HUDEP-2 (cell line): ENCODE data around the gene FGFR2.

Experiments
- DNase-seq, 76 experiments: peaks; one replicate each; lab custom pipeline; 2025; ENCODE audit not compliant: unreplicated experiment in 76 of 76; lab: John Stamatoyannopoulos, UW

Gene FGFR2

DNA sequence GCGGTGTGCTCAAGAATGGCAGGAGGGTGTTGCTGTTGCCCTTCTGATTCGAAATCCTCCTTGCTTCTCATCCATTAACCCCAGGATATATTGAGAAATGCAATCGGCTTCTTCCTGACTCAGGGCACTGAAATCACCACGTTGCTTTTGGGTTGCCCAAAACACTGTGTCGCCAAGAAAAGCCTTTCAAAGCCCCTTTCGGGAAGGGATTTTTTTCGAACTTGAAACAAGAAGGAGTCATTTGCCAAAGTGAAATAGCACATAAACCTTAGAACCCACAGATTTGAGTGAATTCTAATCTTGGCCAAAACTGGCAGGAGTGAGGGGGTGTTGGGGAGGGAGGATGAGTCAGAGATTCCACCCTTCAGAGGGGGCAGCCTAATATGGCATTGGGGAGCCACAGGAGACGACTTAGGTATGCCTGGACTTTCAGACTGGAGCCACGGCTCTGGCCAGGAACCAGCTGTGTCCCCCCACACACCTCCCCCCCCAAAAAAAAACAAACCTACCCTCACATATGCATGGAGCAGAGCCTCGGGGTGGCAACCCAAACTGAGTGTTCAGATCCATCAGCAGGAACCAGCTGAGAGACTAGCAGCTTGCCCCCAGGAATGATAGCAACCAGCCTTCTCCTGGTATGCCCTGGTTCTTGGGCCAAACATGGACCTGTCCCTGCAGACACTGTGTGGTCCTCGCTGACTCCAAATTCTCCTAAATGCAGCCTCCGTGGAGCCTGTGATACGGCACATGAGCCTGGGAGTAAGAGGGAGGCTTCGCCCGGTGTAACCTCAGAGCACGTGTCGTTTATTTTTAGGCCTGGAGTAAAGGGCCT, 138.4 kb downstream of the FGFR2 start:
- no peak for DNase-seq

DNA sequence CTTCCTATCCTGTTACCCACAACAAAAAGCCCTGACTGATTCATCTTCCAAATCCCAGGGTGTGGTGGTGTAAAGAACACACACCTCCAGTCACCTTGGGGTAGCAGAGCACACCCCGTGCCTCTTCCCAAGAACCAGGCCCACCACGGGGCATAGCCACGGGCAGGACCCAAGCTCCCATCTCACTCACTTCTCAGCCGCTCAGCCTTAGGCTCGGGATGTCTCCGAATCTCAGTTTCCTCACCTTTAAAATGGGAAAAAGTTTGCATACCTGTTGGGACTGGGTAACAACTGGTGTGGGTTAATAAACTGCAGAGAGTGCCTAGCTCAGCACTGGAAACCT, 139.0 kb downstream of the FGFR2 start:
- DNase-seq: no peak

DNA sequence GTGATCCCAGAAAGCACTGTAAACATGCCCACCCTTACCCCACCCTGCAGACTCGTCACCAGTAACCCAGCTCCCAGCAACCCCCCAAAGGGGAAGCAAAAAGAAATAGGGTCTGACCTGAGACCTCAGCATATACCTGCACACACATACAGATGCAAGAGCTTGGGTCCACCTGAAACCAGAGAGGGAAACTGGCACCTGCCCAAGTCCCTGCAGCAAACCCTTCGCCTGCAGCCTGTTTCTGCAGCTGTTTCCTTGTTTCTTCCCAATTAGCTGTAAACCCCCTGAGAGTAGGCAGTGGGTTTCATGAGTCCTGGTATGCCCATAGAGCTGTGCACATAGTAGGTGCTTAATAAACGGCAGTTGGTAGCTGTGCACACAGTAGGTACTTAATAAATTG, 140.5 kb downstream of the FGFR2 start:
- no peak for DNase-seq

DNA sequence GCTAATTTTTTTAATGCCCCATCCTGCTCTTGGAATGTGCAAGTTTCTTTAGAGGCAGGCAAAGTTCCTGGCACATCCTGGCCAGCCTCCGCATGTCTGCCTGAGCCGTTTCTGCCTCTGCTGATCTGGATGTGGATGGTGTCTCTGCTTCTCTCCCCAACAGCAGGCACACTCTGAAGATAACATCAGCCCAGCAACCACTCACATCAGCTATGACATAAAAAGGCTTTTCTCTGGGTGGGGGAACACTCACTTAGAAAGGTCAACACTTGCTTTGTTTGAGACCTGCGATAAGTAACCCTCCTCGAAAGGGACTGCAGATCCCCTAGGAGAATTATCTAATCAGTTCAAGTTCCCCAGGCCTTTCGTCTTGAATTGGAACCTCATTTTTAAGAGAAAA, 142.9 kb downstream of the FGFR2 start:
- peak in 1 of 76 experiments; percentile 2 for DNase-seq

- no peak for DNase-seq
Observed at GRCh38 chr10:121454781-121455180, 143.5 kb downstream of the FGFR2 start.

GRCh38 chr10:121453160-121453559, 145.1 kb downstream of the FGFR2 start:
- no peak for DNase-seq

DNA sequence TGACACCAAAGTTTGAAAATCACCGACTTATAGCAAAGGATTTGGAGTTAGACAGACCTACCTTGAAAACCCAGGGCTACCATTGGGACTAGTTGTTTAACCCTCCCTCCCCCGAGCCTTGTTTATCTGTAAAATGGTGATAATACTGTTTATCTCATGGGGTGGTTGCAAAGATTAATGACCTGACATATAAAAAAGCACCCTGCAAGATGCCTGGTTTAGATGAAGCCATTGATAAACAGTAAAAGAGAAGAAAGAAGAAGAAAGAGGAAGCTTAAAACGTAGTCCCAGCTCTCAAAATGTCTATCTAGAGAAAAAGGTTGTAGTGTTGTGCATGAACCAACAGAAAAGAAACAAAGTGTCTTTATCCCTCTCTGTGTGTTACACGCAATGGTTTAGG, 145.7 kb downstream of the FGFR2 start:
- no peak for DNase-seq

GRCh38 chr10:121450247-121450646, 148.0 kb downstream of the FGFR2 start:
- no peak for DNase-seq

- DNase-seq: no peak
Observed at GRCh38 chr10:121449482-121449924, 148.7 kb downstream of the FGFR2 start.

DNA sequence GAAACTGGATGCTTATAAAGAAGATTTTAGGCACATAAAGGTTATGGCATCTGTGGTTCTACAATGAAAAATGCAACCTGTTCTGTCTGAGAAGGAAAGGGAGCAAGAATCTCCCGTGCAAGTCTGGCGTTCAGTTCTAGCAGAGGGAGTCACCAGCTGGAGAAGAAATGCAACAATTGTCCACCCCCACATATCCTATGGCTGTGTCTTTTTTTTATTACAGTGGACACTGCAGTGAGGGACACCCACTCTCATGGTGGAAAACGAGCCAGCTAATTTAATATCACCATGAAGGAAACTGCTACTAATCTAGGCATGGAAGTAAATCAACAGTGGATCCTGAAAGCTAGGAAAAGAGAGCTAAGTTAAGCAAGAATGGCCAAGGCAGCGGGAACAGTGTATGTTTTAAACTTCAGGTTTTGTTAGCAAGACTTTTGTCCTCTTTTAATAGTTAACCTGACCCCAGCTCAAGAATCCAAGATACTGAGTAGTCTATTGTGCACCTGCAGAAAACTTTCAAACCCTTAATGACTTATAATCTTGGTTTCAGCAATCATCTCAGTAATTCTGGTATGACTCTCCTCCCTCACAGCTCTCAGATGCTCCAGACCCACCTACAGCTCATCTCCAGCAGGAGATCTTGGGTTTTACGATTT, 149.3 kb downstream of the FGFR2 start:
- DNase-seq: no peak

- no peak for DNase-seq
Observed at GRCh38 chr10:121444520-121445165, 153.6 kb downstream of the FGFR2 start.

- no peak for DNase-seq
Observed at GRCh38 chr10:121442086-121442935, 155.9 kb downstream of the FGFR2 start.

DNA sequence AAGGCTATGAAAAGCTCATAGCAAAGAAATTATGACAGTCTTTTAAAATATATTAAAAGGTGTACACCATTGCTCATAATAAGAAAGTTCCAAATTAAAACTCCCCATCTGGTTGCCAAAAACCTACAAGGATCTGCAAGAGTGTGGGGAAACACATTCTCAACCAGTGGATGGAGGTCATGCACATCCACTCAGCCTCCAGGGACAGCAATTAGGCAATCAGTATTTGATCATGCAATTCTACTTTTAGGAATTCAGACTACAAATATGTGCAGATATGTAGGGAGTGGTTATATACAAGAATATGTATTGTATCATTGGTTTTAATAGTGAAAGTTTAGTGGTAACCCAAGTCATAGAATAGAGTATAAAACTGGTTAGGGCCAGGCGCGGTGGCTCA, 157.8 kb downstream of the FGFR2 start:
- no peak for DNase-seq

- DNase-seq: no peak
Observed at GRCh38 chr10:121438333-121438732, 159.9 kb downstream of the FGFR2 start.

GRCh38 chr10:121437596-121437995, 160.6 kb downstream of the FGFR2 start:
- DNase-seq: no peak

- no peak for DNase-seq
Observed at GRCh38 chr10:121436630-121437341, 161.5 kb downstream of the FGFR2 start.

GRCh38 chr10:121436281-121436629, 162.0 kb downstream of the FGFR2 start:
- DNase-seq: no peak

DNA sequence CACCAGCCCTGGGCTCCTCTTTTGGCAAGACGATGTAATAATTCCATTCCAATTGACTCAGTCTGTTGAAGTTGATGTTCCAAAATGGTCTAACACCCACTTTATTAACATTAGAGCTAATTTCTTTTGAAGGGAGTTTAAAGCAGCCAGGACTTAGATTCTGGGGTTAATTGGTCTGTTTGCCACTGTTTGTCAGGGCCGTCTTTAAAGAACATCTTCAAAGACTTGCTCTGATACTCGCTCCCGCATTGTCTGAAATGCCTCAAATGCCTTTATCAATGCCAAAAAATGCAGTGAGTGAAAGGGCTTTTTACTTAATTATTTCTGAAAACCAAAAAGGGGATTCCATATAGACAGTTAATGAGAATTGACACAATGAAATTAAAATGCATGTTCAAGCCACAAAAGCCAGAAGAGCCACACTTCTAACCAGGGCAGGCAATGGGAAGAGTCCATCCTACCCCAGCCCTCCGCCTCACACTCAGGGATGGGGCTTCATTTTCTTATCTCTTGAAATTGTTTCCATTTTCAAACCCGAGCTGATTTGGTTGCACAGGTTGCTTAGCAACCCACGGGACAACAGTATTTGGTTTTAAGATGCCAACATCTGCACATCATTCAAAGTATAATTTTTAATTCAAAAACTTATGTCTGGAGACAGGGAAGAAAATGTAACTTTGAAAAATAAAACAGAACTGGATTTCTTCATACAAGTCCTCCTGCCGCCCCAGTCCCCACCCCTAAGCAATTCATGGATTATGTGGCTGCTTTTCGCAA, 163.0 kb downstream of the FGFR2 start:
- no peak for DNase-seq

DNA sequence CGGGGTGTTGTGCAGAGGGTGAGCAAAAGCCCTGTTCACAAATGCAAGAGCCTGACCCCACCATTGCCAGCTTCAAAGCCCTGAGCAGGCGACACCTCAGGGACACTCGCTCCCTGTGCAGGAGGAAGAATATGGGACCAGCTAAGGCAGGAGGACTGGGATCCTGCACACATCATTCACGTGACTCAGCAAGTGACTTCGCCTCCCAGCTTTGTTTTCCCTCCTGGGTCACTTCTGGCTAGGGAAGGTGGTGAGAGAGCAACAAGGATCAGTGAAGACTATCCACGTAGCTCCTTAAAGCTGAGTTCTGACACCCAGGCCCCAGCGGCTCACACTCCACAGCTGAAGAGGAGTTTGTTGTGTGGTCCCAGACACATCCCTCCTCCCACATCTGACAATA, 164.3 kb downstream of the FGFR2 start:
- no peak for DNase-seq

DNA sequence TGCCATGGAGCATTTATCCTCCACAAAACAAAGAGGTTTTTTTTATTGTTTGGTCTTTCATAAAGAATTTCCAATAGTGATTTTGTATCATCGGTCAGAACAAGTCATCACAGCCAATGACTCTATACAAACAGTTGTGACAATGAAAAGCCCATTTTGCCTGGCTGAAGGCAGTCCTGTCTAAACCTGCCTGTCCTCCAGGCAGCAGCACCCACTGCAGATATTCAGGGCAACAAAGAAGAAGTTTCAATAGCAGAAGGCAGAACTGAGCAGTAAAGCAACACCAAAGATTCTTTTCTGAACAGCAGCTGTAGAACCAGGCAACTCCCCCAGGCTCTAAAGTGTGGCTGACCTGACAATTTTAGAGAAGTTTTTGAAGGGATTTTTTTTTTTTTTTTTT, 169.4 kb downstream of the FGFR2 start:
- DNase-seq: no peak
